ENCODE data around the gene C13orf46. TPM values are rescaled to one million over a fixed set of nuclear protein-coding genes. Genes with fewer than 3 reads are reported as not detected.

Gene C13orf46
- total and polyA plus RNA-seq, 10 of the 15 experiments (the other 5 are each of a cell fraction or from before 2014, with no cell fraction given), result 0.01 to 0.18 (median 0.09) TPM; not detected in 6

DNA sequence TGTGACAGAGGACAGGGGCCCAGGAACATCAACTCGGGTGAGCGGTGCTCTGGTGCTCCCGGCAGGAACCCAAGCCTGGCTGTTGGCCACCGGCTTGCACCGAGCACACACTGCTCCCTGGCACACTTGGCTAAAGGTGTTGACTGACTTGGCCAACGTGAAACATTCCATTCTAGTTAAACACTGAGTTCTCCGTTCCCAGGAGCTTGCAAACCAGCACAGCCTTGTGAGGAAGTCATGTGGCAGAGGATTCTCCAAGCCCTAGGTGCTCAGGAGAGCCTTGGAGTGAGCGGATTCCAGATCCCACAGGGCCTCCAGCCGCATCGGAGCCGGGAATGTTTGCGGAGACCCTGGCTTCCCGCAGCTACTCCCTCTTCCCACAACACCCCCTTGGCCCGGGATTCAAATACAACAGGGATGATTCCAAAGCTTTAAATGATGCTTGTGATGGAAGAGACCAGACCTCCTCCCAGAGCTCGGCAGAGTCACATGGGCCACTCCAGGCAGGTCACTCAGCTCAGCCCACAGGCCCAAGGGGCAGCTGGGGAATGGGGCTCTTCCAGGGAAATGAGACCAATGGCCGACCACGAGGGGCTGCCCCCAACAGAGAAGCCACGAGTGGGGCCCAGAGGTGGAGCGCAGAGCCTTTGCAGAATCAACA lies 2.9 kb downstream of the C13orf46 start:
- ChIA-PET SMC1A (ENCODE audit: uncharacterized antibody, unreplicated experiment) (no interaction called here), CTCF (no interaction called here), POLR2A (no interaction called here), RAD21 (ENCODE audit: unreplicated experiment) (no interaction called here)
- ATAC-seq (no peak), DNase-seq (ENCODE audit: low read depth, low spot score) (no peak), FAIRE-seq (no peak)
- H4K20me1 ChIP-seq (ENCODE audit: control insufficient read depth, insufficient read depth), result no peaks in the 10 kb centered on the region
- H3K36me3 ChIP-seq (ENCODE audit: control insufficient read depth in 2 of 2, insufficient read depth in 2 of 2, low read length in 1 of 2), result no peaks in the 10 kb centered on the region; a peak in 1 of 4 replicates
- intact Hi-C loops (cut with micrococcal nuclease; ENCODE audit: unreplicated experiment), result no loop called here
- H3K27ac ChIP-seq (ENCODE audit: control insufficient read depth, insufficient read depth), result no peak overlapping the region
- H3K9me3 ChIP-seq (replicated peaks; ENCODE audit: control insufficient read depth, insufficient read depth, low read length), result no peaks in the 10 kb centered on the region
- BruUV-seq (replicated peaks), result no TSS peak
- no peak overlapping the region for H3K4me3 ChIP-seq
- no peak overlapping the region for H3K9ac ChIP-seq (ENCODE audit: control insufficient read depth, insufficient read depth, low read length)
- WGBS (ENCODE audit: insufficient coverage, insufficient replicate concordance, low lambda C conversion rate, missing lambda C conversion rate), result 78% methylated on average over 19 of the region's 19 CpGs
- H3K79me2 ChIP-seq (ENCODE audit: control insufficient read depth, insufficient read depth, low read length), result no peaks in the 10 kb centered on the region
- H3K27me3 ChIP-seq (replicated peaks in 1 of 2; ENCODE audit: control insufficient read depth in 2 of 2, insufficient read depth in 2 of 2, low read length in 1 of 2), result no peaks in the 10 kb centered on the region
- no peak overlapping the region for H3K4me2 ChIP-seq (ENCODE audit: control insufficient read depth, insufficient read depth)
- H3K4me1 ChIP-seq (ENCODE audit: control insufficient read depth, insufficient read depth, low read length), result no peaks in the 10 kb centered on the region
- TF ChIP-seq RUNX3 (IDR thresholded peaks at IDR 0.05; ENCODE audit: low read length) (no peak), NFXL1 (IDR thresholded peaks at IDR 0.05; ENCODE audit: borderline replicate concordance) (no peak), TCF12 (IDR thresholded peaks at IDR 0.05; ENCODE audit: low read depth, low read length) (no peak), NR2C1 (IDR thresholded peaks at IDR 0.05) (no peak), ZNF217 (IDR thresholded peaks at IDR 0.05) (no peak), SIN3A (IDR thresholded peaks at IDR 0.05; ENCODE audit: low read depth, low read length) (no peak), HDAC6 (IDR thresholded peaks at IDR 0.05; ENCODE audit: unreplicated experiment) (no peak)
- H2AFZ ChIP-seq (ENCODE audit: control insufficient read depth, low read depth, low read length), result no peak overlapping the region
- in situ Hi-C loops (cut with MboI), result loop anchor here (5.0 kb wide), 1 partner anchor 41 kb away; no protein-coding TSS in a partner anchor

DNA sequence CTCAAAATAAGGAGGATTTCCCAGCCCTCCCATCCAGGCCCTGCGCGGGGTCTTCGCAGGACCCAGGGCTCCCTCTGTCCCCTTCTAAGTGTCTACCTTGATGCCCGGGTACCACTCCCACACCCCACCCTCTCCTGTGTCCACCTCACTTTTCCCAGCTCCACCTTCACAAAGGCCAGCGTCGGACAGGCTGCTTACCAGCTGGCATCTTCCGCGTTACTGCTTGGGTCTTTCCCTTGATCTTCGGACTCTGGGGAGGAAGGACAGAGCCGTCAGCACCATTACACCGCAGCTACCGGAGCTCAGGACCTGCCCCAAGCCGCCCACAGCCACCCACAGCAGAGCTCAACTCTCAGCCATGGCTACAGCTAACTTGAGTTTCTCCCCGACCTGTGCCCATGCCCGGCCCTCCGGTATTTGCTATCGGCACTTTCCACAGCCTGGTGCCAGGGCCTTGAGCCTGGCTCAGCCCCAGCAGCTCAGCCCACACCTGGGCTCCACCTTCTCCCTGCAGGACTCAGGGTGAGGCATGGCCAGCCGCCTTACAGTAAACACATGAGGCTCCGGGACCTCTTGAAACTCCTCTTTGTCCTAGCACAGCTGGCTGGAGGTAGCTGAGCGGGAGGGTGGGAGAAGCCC lies 3.8 kb downstream of the C13orf46 start:
- ChIA-PET RAD21 (ENCODE audit: unreplicated experiment) (no interaction called here), CTCF (no interaction called here)
- 90% methylated on average over 20 of the region's 20 CpGs for WGBS (ENCODE audit: insufficient coverage, insufficient replicate concordance, low lambda C conversion rate, missing lambda C conversion rate)
- TF ChIP-seq SPI1 (IDR thresholded peaks at IDR 0.05; ENCODE audit: borderline replicate concordance, insufficient read depth, low read depth, low read length), result no peak
- no peak for TF ChIP-seq ZNF622 (IDR thresholded peaks at IDR 0.05)
- TF ChIP-seq, protein P1, sequence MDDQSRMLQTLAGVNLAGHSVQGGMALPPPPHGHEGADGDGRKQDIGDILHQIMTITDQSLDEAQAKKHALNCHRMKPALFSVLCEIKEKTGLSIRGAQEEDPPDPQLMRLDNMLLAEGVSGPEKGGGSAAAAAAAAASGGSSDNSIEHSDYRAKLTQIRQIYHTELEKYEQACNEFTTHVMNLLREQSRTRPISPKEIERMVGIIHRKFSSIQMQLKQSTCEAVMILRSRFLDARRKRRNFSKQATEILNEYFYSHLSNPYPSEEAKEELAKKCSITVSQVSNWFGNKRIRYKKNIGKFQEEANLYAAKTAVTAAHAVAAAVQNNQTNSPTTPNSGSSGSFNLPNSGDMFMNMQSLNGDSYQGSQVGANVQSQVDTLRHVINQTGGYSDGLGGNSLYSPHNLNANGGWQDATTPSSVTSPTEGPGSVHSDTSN (IDR thresholded peaks at IDR 0.05; ENCODE audit: insufficient replicate concordance, low read depth, low read length), result no peak
- no peak for TF ChIP-seq MTA3 (IDR thresholded peaks at IDR 0.05; ENCODE audit: borderline replicate concordance, low read length)
- no peak for TF ChIP-seq ZSCAN29 (IDR thresholded peaks at IDR 0.05)
- TF ChIP-seq GABPA (IDR thresholded peaks at IDR 0.05; ENCODE audit: low read depth), result no peak
- TF ChIP-seq, protein P2, sequence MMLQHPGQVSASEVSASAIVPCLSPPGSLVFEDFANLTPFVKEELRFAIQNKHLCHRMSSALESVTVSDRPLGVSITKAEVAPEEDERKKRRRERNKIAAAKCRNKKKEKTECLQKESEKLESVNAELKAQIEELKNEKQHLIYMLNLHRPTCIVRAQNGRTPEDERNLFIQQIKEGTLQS (IDR thresholded peaks at IDR 0.05; ENCODE audit: borderline replicate concordance, extremely low read depth, low read depth, low read length), result no peak
- TF ChIP-seq RCOR1 (conservative IDR thresholded peaks at IDR 0.05; ENCODE audit: low read depth, low read length), result no peak
- TF ChIP-seq PAX8 (IDR thresholded peaks at IDR 0.05), result no peak
- TF ChIP-seq CREM (IDR thresholded peaks at IDR 0.05; ENCODE audit: low read depth), result no peak
- TF ChIP-seq CHD4 (IDR thresholded peaks at IDR 0.05), result no peak

More for the DNA sequence above, 3.8 kb downstream of the C13orf46 start:
- no TSS peak for BruUV-seq (replicated peaks)
- Histone ChIP-seq H2AFZ (ENCODE audit: control insufficient read depth, low read depth, low read length) (no peak overlapping the region), H3K36me3 (ENCODE audit: control insufficient read depth in 2 of 2, insufficient read depth in 2 of 2, low read length in 1 of 2) (no peaks in the 10 kb centered on the region; a peak in 1 of 4 replicates), H3K27me3 (replicated peaks in 1 of 2; ENCODE audit: control insufficient read depth in 2 of 2, insufficient read depth in 2 of 2, low read length in 1 of 2) (no peaks in the 10 kb centered on the region), H3K9ac (ENCODE audit: control insufficient read depth, insufficient read depth, low read length) (no peak overlapping the region), H3K27ac (ENCODE audit: control insufficient read depth, insufficient read depth) (no peak overlapping the region), H3K9me3 (replicated peaks; ENCODE audit: control insufficient read depth, insufficient read depth, low read length) (no peaks in the 10 kb centered on the region), H3K4me1 (ENCODE audit: control insufficient read depth, insufficient read depth, low read length) (no peaks in the 10 kb centered on the region), H3K79me2 (ENCODE audit: control insufficient read depth, insufficient read depth, low read length) (no peaks in the 10 kb centered on the region), H3K4me2 (ENCODE audit: control insufficient read depth, insufficient read depth) (no peak overlapping the region), H4K20me1 (ENCODE audit: control insufficient read depth, insufficient read depth) (no peaks in the 10 kb centered on the region), H3K4me3 (no peak overlapping the region)
- FAIRE-seq, result no peak
- no peak for DNase-seq (ENCODE audit: low read depth, low spot score)
- in situ Hi-C loops (cut with MboI), result loop anchor here (5.0 kb wide), 1 partner anchor 42 kb away; no protein-coding TSS in a partner anchor
- ChIA-PET POLR2A (interaction anchor here (0.6 kb wide), 1 partner anchor 318 kb away, joined by 4 read pairs; no protein-coding TSS in a partner anchor), SMC1A (ENCODE audit: uncharacterized antibody, unreplicated experiment) (no interaction called here)
- ATAC-seq, result no peak
- intact Hi-C loops (cut with micrococcal nuclease; ENCODE audit: unreplicated experiment), result no loop called here
